ENCODE data around the gene GRID2. TPM values are rescaled to one million over a fixed set of nuclear protein-coding genes. Genes with fewer than 3 reads are reported as not detected.

GRID2 gene
- total RNA-seq, 1 donor from 2014 or later, result 11.6 TPM

- Mint-ChIP-seq H3K4me3 (ENCODE audit: unreplicated experiment) (no peak overlapping the region), H3K4me1 (ENCODE audit: unreplicated experiment) (peaks cover 8% of the 10 kb centered on the region), H3K9me3 (ENCODE audit: unreplicated experiment) (no peaks in the 10 kb centered on the region), H3K27me3 (ENCODE audit: unreplicated experiment) (no peaks in the 10 kb centered on the region), H3K27ac (ENCODE audit: unreplicated experiment) (no peak overlapping the region), H3K36me3 (ENCODE audit: low read depth, unreplicated experiment) (no peaks in the 10 kb centered on the region)
- DNase-seq (ENCODE audit: low spot score), result no peak
- no peak for TF ChIP-seq CTCF (IDR thresholded peaks at IDR 0.05; ENCODE audit: unreplicated experiment)
Observed at GRCh38 chr4:93466446-93466845, 1162.7 kb downstream of the GRID2 start.

GRCh38 chr4:93467484-93468155, 1163.9 kb downstream of the GRID2 start:
- Mint-ChIP-seq H3K4me1 (ENCODE audit: unreplicated experiment) (peaks cover 8% of the 10 kb centered on the region), H3K36me3 (ENCODE audit: low read depth, unreplicated experiment) (no peaks in the 10 kb centered on the region), H3K4me3 (ENCODE audit: unreplicated experiment) (no peak overlapping the region), H3K27ac (ENCODE audit: unreplicated experiment) (no peak overlapping the region), H3K9me3 (ENCODE audit: unreplicated experiment) (no peaks in the 10 kb centered on the region), H3K27me3 (ENCODE audit: unreplicated experiment) (no peaks in the 10 kb centered on the region)
- TF ChIP-seq CTCF (IDR thresholded peaks at IDR 0.05; ENCODE audit: unreplicated experiment), result no peak
- DNase-seq (ENCODE audit: low spot score), result no peak

- no peak for DNase-seq (ENCODE audit: low spot score)
- peaks cover 8% of the 10 kb centered on the region for H3K4me1 Mint-ChIP-seq (ENCODE audit: unreplicated experiment)
- H3K36me3 Mint-ChIP-seq (ENCODE audit: low read depth, unreplicated experiment), result no peaks in the 10 kb centered on the region
- H3K4me3 Mint-ChIP-seq (ENCODE audit: unreplicated experiment), result no peak overlapping the region
- no peak overlapping the region for H3K27ac Mint-ChIP-seq (ENCODE audit: unreplicated experiment)
- TF ChIP-seq CTCF (IDR thresholded peaks at IDR 0.05; ENCODE audit: unreplicated experiment), result no peak
- no peaks in the 10 kb centered on the region for H3K9me3 Mint-ChIP-seq (ENCODE audit: unreplicated experiment)
- H3K27me3 Mint-ChIP-seq (ENCODE audit: unreplicated experiment), result no peaks in the 10 kb centered on the region
Observed at GRCh38 chr4:93469560-93469959, 1165.8 kb downstream of the GRID2 start.

- Mint-ChIP-seq H3K27me3 (ENCODE audit: unreplicated experiment) (no peaks in the 10 kb centered on the region), H3K9me3 (ENCODE audit: unreplicated experiment) (no peaks in the 10 kb centered on the region)
Observed at GRCh38 chr4:93475730-93476129, 1172.0 kb downstream of the GRID2 start.

More at GRCh38 chr4:93475730-93476129, 1172.0 kb downstream of the GRID2 start:
- H3K27ac Mint-ChIP-seq (ENCODE audit: unreplicated experiment), result no peak overlapping the region
- no peak for DNase-seq (ENCODE audit: low spot score)
- no peaks in the 10 kb centered on the region for H3K36me3 Mint-ChIP-seq (ENCODE audit: low read depth, unreplicated experiment)
- no peak overlapping the region for H3K4me3 Mint-ChIP-seq (ENCODE audit: unreplicated experiment)
- H3K4me1 Mint-ChIP-seq (ENCODE audit: unreplicated experiment), result peaks cover 8% of the 10 kb centered on the region
- TF ChIP-seq CTCF (IDR thresholded peaks at IDR 0.05; ENCODE audit: unreplicated experiment), result no peak
